Measurements from ENCODE around the gene TMEM244.

- TF ChIP-seq CTCF (IDR thresholded peaks at IDR 0.05; ENCODE audit: extremely low read depth in 1 of 2, insufficient read depth in 1 of 2, low read depth in 1 of 2, low read length in 2 of 2): no peak
- TF ChIP-seq MAX (IDR thresholded peaks at IDR 0.05; ENCODE audit: insufficient read depth, insufficient read length): no peak
- no peak for TF ChIP-seq POLR2A (IDR thresholded peaks at IDR 0.05; ENCODE audit: low read depth, low read length)
These were observed 11.5 kb upstream of the TMEM244 start for GRCh38 chr6:129872586-129872985.

Data from endothelial cell of umbilical vein (primary cell).